GM19452 (cell line): ENCODE measurements around the gene OXLD1.
A peak's percentile ranks its signal among the peaks of the same experiment; 100 is the strongest.

Experiments used
- ATAC-seq: cut with Tn5 transposase; IDR thresholded peaks from one replicate; pipeline ENCODE4 v1.9.1; 2021; ENCODE audit not compliant: unreplicated experiment

OXLD1 gene

DNA sequence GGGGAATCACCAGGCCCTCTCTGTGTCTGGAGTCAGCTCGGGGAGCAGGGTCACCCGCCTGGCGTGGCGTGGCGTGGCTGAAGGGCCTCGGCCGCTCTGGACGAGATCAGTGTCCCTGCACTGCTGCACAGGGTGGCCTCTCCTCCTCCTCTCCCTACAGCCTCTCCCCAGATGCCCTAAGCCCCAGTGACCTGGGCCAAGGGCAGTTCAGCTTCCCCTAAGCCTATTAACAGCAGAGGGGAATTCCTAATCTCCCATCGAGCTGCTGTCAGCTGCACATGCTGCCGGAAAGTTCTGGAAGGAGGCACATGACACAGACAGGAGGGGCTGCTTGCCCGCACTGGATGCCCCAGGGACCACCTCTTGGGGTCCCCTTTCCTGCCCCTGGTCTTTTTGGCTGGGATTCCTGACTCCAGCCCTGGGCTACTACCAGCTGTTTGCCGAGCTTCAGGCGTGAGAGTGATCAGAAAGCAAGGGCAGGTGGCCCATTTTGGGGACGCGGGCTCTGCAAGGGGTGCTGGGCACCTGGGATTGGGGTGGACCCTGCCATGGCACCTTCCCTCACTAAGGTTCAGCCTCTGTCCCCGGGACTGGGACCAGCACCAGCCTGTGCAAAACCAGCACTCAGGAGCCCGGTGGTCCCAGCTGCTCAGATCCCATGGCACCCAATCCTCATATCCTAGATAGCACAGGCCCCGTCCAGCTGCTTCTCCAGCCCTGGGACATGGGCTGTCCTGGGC, 10.9 kb downstream of the OXLD1 start:
- no peak for ATAC-seq

DNA sequence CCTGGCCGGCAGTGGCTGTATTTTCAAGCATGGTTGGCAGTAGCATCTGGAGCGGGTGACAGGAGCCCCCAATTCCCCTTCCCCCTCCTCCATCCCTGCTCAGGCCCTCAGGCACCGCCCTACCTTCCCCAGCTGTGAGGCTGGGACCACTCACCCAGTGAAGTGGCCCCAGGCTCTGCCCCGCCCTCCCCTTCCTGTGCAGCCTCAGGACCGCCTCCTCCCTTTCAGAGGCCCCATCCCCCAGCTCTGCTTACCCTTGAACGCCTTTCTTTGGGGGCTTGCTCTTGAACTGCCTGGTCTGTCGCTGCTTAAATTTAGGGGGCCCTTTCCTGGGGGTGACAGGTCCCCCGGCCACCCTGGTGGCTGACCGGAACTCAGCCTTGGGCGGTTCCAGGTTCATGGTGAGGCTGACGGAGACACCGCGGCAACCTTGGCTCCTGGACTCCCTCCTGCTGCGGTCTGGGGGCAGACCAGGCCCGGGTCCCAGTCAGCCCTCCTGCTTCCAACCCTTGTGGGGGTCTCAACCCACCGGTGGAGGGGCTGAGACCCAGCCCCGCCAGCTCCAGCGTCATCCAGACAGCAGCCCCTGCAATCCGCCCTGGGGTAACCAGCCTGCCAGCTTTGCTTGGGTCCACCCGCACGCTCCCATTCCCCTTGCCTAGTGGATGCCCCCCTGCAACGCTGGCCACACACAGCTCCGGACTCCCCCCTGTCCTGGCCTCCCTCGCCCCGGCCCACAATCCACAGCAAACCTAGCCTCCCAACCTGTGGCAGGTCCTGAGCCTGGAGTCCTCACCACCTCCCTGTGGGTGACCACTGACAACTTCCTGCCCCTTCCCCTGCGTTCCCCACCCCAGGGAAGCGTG, 13.3 kb downstream of the OXLD1 start:
- no peak for ATAC-seq

- ATAC-seq: no peak
These were observed 14.7 kb downstream of the OXLD1 start for GRCh38 chr17:81651692-81652091.

DNA sequence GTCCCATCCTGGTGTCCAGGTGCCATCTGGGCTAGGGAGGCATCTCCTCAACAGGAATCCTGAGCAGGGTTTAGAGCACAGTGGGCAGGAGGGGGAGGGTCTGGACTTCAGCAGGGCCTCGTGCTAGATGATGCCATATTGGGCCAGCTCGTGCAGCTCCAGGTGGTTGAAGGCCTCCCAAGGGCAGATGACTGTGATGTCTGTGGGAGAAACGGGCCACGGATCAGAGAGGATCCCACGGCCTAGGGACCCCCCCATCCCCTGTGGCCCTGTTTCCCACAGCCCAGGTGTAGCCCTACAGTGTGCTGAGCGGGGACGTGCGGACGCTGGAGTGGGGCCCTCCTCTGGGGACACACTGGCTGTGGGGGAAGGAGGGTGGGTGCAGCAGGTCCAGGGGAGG, 15.5 kb downstream of the OXLD1 start:
- no peak for ATAC-seq

GRCh38 chr17:81648707-81649085, 17.7 kb downstream of the OXLD1 start:
- ATAC-seq: no peak

- no peak for ATAC-seq
These were observed 18.2 kb downstream of the OXLD1 start for GRCh38 chr17:81648013-81648706.

DNA sequence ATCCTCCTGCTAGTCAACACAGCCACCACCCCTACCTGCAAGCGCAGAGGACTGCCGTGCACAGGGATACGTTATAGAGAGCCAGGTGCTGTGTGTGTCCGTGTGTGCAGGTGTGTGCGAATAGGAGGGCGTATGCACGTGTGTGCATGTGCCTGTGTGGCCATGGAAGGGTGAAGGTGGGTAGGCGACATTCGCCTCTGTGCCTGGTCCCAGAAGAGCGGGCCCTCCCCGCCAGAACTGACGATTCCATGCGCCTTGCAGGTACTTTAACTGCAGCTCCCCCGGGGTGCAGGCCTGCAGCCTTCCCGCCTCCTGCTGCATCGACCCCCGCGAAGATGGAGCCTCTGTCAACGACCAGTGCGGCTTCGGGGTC, 18.8 kb downstream of the OXLD1 start:
- no peak for ATAC-seq

DNA sequence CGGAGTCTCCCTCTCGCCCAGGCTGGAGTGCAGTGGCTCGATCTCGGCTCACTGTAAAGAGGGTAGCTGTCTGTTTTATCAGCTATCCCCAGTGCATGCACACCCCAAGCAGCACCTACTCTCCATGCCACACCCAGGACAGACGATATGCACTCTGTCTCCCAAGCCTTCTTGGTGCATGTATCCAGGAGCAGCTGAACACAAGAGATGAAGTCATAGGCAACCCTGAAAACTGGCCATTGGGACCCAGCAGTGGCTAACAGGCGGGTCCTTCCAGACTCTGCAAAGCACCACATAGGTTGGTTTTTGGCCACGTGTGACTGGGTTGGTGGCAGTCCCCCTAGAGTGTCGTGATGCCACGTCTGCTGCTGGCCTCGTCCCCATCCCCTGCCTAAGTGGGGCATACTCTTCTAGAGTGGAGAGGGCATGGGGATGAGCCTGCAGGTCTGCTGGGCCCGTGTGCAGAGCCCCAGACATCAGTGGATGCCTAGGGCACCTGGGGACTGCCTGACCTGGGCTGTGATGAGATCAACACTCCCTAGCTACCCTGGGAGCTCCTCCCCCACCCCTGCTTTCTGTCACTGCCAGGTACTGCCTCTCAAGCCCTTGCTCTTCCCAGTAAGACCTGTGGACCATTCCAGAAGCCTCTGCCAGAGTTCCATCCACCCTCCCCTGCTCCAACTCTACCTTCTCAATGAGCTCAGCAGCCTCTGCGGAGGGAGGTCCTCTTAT, 19.4 kb downstream of the OXLD1 start:
- no peak for ATAC-seq

DNA sequence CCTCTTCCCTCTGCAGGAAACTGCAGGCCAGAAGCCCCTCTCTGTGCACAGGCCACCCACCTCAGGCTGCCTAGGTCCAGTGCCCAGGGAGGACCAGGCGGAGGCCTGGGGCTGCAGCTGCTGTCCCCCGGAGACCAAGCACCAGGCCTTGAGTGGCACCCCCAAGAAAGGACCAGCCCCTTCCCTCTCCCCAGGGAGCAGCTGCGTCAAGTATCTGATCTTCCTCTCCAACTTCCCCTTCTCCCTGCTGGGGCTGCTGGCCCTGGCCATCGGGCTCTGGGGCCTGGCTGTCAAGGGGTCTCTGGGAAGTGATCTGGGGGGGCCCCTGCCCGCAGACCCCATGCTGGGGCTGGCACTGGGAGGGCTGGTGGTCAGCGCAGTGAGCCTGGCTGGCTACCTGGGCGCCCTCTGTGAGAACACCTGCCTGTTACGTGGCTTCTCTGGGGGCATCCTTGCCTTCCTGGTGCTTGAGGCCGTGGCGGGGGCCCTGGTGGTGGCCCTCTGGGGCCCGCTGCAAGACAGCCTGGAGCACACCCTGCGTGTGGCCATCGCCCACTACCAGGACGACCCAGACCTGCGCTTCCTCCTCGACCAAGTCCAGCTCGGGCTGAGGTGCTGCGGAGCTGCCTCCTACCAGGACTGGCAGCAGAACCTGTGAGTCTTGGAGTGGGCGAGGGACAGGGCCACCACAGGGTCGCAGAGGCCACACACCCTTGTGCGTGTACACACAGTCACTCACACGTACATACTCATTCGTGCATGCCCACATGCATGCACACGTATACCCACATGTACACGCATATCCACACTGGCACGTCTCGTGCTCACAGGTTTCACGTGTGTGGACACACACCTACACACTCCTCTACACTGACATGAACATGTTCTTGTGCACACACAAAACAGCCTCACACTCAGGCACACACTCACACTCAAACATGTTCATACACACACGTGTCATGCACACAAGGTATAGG, 21.1 kb downstream of the OXLD1 start:
- no peak for ATAC-seq

- no peak for ATAC-seq
These were observed 21.9 kb downstream of the OXLD1 start for GRCh38 chr17:81644496-81644895.

DNA sequence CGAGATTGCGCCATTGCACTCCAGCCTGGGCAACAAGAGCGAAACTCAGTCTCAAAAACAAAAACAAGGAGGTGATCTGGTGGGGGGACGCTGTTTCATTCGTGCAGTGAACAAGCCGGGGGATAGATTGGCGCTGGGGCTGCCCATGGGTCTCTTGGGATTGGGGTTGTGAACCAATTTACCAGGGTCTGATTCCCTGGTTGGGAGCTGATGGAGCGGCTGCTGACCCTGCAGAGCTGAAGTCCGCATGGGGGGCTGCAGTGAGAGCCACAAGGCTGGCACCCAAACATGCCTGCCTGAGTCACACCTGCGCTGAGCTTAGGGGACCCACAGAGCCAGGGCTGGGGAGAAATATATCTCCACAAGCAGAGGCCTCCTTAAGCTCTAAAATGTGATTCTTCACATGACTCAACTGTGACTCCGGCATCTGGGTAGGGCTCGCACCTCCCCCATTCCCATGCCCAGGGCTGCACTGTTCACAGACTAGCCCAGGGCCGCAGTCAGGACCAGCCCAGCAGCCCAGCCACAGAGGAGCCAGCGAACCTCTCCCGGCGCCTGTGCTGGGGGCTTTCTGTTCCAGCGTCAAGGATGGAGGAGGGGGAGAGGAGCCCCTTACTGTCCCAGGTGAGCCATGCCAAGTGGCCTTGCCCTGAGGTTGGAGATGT, 24.4 kb downstream of the OXLD1 start:
- no peak for ATAC-seq

DNA sequence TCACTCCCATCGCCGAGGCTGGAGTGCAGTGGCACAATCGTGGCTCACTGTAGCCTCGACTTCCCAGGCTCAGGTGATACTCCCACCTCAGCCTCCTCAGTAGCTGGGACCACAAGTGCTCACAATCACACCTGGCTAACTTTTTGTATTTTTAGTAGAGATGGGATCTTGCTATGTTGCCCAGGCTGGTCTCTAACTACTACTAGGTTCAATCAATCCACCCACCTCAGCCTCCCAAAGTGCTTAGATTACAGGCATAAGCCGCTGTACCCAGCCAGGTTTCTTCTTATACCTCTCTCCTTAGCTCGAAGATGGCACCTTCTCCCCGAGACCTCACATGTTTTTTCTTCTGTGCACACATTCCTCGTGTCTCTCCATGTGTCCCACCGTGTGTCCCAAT, 26.4 kb downstream of the OXLD1 start:
- no peak for ATAC-seq

- no peak for ATAC-seq
These were observed 27.7 kb downstream of the OXLD1 start for GRCh38 chr17:81638683-81639082.

GRCh38 chr17:81636505-81637288, 29.7 kb downstream of the OXLD1 start, which contains the start of the genes NPLOC4 and TSPAN10:
NPLOC4 (minus strand) TSS chr17:81637112; CDS start chr17:81636930, 182 bp downstream.
TSPAN10 (plus strand) TSS chr17:81637196; CDS start chr17:81642413, 5,217 bp downstream.
- ATAC-seq: peak; percentile 86

DNA sequence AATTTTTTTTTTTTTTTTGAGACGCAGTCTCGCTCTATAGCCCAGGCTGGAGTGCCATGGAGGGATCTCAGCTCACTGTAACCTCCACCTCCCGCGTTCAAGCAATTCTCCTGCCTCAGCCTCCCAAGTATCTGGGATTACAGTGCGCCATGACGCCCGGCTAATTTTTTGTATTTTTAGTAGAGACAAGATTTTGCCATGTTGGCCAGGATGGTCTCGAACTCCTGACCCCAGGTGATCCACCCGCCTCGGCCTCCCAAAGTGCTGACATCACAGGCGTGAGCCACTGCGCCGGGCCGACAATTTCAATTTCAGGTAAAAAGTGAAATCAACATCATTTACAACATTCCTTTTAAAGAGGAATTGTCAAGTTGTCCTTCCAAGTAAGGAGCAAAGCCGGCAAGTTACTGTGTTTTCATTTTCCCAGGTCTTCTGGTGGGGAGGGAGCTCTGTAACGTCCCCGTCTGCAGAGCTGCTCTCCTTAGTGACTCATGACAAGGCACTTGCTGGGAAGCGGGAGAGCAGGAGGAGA, 30.4 kb downstream of the OXLD1 start:
- ATAC-seq: no peak

- no peak for ATAC-seq
These were observed 31.0 kb downstream of the OXLD1 start for GRCh38 chr17:81635431-81635830.

DNA sequence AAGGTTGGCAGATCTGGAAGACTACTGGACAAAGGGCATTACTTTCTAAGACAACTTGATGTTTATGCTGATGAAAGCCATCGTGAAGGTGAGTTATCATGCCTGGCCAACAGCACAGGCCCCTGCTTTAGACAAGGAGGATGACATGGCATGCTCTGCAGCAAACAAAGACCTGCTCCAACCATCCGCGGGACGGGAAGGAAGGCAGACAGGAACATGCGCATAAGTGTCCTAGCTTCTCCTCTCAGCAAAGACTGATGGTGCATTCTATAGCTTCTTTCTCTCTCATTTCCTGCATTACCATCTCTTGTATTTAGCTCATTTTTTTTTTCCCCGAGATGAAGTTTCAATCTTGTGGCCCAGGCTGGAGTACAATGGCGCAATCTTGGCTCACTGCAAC, 34.9 kb downstream of the OXLD1 start:
- ATAC-seq: no peak

DNA sequence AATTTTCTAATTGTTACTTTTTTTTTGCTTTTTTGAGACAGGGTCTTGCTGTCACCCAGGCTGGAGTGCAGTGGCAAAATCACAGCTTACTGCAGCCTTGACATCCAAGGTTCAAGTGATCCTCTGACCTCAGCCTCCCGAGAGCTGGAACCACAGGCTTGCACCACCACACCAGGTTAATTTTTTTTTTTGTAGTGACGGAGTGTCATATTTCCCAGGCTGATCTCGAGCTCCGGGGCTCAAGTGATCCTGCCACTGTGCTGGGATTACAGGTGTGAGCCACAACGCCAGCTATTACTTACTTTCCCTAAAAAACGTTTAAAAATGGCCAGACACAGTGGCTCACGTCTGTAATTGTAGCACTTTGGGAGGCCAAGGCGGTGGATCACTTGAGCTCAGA, 36.1 kb downstream of the OXLD1 start:
- no peak for ATAC-seq
